Tracheal epithelial cell (primary cell): Measurements from ENCODE around the gene AP3B2. TPM values are rescaled to one million over a fixed set of nuclear protein-coding genes. Genes with fewer than 3 reads are reported as not detected.

ENCODE experiments used
- total RNA-seq: library from RNA; depleted of rRNA; stranded (reverse); fragments of >200 nt; gene quantifications from 2 replicates; pipeline ENCODE4 v1.2.1, GENCODE V29; 2014

The AP3B2 gene, protein sequence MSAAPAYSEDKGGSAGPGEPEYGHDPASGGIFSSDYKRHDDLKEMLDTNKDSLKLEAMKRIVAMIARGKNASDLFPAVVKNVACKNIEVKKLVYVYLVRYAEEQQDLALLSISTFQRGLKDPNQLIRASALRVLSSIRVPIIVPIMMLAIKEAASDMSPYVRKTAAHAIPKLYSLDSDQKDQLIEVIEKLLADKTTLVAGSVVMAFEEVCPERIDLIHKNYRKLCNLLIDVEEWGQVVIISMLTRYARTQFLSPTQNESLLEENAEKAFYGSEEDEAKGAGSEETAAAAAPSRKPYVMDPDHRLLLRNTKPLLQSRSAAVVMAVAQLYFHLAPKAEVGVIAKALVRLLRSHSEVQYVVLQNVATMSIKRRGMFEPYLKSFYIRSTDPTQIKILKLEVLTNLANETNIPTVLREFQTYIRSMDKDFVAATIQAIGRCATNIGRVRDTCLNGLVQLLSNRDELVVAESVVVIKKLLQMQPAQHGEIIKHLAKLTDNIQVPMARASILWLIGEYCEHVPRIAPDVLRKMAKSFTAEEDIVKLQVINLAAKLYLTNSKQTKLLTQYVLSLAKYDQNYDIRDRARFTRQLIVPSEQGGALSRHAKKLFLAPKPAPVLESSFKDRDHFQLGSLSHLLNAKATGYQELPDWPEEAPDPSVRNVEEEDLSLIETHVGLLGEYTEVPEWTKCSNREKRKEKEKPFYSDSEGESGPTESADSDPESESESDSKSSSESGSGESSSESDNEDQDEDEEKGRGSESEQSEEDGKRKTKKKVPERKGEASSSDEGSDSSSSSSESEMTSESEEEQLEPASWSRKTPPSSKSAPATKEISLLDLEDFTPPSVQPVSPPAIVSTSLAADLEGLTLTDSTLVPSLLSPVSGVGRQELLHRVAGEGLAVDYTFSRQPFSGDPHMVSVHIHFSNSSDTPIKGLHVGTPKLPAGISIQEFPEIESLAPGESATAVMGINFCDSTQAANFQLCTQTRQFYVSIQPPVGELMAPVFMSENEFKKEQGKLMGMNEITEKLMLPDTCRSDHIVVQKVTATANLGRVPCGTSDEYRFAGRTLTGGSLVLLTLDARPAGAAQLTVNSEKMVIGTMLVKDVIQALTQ
- total RNA-seq = 1.2 TPM in 1 of 2 replicates, not detected in the other

DNA sequence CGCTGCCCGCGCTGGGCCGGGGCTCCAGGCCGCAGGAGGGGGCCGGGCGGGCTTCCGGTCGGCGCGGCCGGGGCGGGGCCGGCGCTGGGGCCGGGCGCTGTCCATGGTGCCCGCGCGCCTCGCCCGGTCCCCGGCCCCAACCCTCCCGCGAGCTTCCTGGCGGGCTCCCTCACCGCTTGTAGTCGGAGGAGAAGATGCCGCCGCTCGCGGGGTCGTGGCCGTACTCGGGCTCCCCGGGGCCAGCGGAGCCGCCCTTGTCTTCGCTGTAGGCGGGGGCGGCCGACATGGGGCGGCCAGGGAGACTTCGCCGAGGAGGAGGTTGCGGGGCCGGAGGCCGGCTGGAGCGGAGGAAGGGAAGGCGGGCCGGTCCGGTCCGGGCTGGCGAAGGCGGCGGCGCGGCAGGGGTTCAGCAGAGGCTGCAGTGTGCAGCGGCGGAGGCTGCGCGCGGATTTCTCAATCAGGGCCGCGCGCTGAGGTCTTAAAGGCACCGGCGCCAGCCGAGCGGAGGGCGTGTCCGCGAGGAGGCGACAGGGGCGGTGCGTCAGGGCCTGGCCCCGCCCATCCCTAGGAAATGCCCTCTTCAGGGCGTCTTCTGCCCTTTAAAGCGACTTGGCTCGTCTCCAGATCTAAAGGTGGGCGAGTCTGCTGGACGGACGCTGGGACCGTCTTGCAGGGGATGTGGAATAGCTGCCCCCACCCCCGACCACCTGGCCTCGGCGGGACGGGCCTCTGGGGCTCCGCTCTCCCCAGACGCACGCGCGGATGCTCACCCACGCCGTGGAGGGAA is at the start of gene AP3B2:
Gene AP3B2 (minus strand): TSS at position 455 of the 787 bp plus-strand sequence. CDS start 169 bp downstream, at position 286.

DNA sequence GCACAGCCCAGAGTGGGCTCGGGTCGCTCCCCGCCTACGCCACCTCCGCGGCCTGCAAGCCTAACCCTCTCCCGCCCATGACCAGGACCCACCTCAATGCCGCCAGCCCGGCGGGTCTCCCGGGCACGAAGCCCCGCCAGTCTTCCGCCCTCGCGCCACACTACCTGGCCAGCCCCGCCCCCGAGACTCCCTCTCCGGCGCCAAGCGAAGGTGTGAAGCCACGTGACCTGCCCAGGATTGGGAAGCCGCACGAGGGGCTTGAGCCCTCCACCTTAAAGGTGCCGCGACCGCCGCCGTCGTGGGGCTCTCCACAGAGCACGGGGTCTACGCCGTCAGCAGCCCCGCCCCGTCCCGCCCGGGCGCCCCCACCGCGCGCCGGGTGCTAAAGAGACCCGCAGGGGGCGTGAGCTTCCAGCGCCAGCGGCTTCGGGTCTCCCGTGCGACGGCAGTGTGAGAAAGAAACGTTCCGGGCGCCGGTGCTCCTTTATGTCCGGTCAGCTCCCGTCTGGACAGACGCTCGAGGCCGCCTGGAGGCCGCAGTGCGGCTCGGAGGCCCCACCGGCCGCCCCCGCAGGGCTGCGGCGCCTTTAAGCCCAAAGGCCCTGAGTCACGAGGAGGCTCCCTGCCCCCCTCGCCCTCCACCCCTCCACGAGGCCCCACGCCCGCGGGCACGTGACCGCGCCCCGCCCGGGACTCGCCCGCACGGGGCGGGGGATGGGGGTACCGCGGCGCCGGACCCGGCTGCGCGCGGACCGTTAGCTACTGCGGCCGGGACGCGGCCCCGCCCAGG is 62.4 kb downstream of the AP3B2 start, which contains the start of gene CPEB1:
Gene CPEB1 (minus strand): TSS at position 319 of the 790 bp plus-strand sequence. CDS start 18,904 bp downstream, outside the sequence.

Other genes with a start within 250 kb of the AP3B2 start
- 1,998 and 2,404 TPM in 2 replicates for gene RPS17, start 169.4 kb downstream of the AP3B2 start, total RNA-seq
- gene CPEB1, start 62.5 kb downstream of the AP3B2 start, total RNA-seq = under 0.01 TPM in 1 of 2 replicates, not detected in the other
- gene FSD2, start 96.2 kb upstream of the AP3B2 start, total RNA-seq = not detected in 2 replicates
- gene WHAMM, start 99.8 kb upstream of the AP3B2 start, total RNA-seq = 5.1 and 6.3 TPM in 2 replicates
- gene HOMER2, start 242.8 kb upstream of the AP3B2 start, total RNA-seq = 58.3 and 61.0 TPM in 2 replicates